Gastrocnemius medialis (tissue), 4 donors: ENCODE measurements around the gene KCNQ5.

Source experiments
- POLR2A ChIP-seq, 2 donors: fragments of 450-650 bp; IDR thresholded peaks; one replicate each; pipeline ENCODE4 v1.6.1; 2017; ENCODE audit warnings: antibody characterized with exemption in 2 of 2, mild to moderate bottlenecking in 2 of 2, moderate library complexity in 2 of 2
- TF ChIP-seq, protein P1 (sequence below), 5 experiments: fragments of 450-650 bp in 3 of 5; fragments of 200-600 bp in 2 of 5; sonication (generic) in 2 of 5; IDR thresholded peaks in 4 of 5; conservative IDR thresholded peaks in 1 of 5; 1 replicate in 4 of 5; 2 replicates in 1 of 5; pipeline ENCODE4 v1.5.1; 2016 to 2019; ENCODE audit warnings: antibody characterized with exemption in 5 of 5, mild to moderate bottlenecking in 3 of 5, moderate library complexity in 3 of 5

DNA sequence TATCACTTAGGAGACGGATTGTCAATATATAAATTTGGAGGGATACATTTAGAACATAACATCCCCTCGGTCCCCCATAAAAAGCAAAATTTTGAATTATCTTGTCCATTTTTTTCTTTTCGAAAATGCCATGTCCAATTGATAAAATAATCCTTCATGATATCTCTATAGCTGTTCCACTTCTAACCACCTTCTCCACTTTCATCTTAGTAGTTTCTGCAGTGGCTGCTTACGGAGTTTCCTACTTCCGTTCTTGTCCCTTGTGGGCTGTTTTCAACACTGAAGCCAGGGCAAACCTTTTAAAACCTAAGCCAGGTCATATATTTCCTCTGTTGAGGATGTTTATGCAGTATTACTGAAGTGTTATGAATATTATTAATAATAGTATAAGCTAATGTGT lies 37.9 kb downstream of the KCNQ5 start:
- no peak for TF ChIP-seq POLR2A (IDR thresholded peaks at IDR 0.05)
- TF ChIP-seq, protein P1, sequence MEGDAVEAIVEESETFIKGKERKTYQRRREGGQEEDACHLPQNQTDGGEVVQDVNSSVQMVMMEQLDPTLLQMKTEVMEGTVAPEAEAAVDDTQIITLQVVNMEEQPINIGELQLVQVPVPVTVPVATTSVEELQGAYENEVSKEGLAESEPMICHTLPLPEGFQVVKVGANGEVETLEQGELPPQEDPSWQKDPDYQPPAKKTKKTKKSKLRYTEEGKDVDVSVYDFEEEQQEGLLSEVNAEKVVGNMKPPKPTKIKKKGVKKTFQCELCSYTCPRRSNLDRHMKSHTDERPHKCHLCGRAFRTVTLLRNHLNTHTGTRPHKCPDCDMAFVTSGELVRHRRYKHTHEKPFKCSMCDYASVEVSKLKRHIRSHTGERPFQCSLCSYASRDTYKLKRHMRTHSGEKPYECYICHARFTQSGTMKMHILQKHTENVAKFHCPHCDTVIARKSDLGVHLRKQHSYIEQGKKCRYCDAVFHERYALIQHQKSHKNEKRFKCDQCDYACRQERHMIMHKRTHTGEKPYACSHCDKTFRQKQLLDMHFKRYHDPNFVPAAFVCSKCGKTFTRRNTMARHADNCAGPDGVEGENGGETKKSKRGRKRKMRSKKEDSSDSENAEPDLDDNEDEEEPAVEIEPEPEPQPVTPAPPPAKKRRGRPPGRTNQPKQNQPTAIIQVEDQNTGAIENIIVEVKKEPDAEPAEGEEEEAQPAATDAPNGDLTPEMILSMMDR (IDR thresholded peaks at IDR 0.05 in 4 of 5, conservative IDR thresholded peaks at IDR 0.05 in 1 of 5) = no peak
